Measurements from ENCODE around the gene KRTAP10-3.

DNA sequence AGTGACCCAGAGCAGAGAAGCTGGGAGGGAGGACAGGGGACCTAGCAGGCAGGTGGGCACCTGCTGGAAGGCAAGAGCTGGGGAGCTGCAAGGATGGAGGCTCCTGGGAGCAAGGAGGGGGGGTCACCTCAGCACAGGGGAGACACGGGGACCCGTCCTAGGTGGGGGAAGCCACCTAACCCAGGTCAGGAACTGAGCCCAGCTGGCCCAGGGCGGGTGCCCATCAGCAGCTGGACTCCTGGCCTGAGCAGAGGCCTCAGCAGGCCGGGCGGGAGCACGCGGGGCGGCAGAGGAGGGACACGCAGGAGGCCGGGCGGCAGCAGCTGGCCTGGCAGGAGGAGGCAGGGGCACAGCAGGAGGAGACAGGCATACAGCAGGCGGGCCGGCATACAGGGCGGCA lies 19.5 kb downstream of the KRTAP10-3 start:
- TF ChIP-seq CTCF (IDR thresholded peaks at IDR 0.05): no peak
- no peak for TF ChIP-seq EP300 (IDR thresholded peaks at IDR 0.05; ENCODE audit: borderline replicate concordance in 1 of 2, low read depth in 1 of 2, low read length in 1 of 2)
- no peak for TF ChIP-seq FOSL2 (IDR thresholded peaks at IDR 0.05; ENCODE audit: borderline replicate concordance, low read depth)
- TF ChIP-seq SIN3A (IDR thresholded peaks at IDR 0.05; ENCODE audit: borderline replicate concordance, low read depth, low read length): no peak
- TF ChIP-seq ZBTB33 (IDR thresholded peaks at IDR 0.05; ENCODE audit: borderline replicate concordance, low read depth): no peak
- TF ChIP-seq YY1 (IDR thresholded peaks at IDR 0.05; ENCODE audit: low read depth): no peak
- TF ChIP-seq, protein P1, sequence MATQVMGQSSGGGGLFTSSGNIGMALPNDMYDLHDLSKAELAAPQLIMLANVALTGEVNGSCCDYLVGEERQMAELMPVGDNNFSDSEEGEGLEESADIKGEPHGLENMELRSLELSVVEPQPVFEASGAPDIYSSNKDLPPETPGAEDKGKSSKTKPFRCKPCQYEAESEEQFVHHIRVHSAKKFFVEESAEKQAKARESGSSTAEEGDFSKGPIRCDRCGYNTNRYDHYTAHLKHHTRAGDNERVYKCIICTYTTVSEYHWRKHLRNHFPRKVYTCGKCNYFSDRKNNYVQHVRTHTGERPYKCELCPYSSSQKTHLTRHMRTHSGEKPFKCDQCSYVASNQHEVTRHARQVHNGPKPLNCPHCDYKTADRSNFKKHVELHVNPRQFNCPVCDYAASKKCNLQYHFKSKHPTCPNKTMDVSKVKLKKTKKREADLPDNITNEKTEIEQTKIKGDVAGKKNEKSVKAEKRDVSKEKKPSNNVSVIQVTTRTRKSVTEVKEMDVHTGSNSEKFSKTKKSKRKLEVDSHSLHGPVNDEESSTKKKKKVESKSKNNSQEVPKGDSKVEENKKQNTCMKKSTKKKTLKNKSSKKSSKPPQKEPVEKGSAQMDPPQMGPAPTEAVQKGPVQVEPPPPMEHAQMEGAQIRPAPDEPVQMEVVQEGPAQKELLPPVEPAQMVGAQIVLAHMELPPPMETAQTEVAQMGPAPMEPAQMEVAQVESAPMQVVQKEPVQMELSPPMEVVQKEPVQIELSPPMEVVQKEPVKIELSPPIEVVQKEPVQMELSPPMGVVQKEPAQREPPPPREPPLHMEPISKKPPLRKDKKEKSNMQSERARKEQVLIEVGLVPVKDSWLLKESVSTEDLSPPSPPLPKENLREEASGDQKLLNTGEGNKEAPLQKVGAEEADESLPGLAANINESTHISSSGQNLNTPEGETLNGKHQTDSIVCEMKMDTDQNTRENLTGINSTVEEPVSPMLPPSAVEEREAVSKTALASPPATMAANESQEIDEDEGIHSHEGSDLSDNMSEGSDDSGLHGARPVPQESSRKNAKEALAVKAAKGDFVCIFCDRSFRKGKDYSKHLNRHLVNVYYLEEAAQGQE (IDR thresholded peaks at IDR 0.05; ENCODE audit: low read depth, low read length): no peak
- TF ChIP-seq JUND (IDR thresholded peaks at IDR 0.05): no peak
- TF ChIP-seq SMC3 (IDR thresholded peaks at IDR 0.05; ENCODE audit: low read depth, low read length): no peak

All from SK-N-SH (cell line).